B cell (primary cell): Measurements from ENCODE around the gene RNU1-2.
"Not testable (repeated sequence)": the region's sequence is repeated elsewhere in the genome, so short reads cannot be mapped to it uniquely, and the experiment has no call there.

ENCODE experiments used
- EZH2 ChIP-seq: IDR thresholded peaks from 2 replicates; pipeline ENCODE4 v1.6.1; 2012; ENCODE audit warnings: borderline replicate concordance, low read depth, mild to moderate bottlenecking, moderate library complexity, low read length; ENCODE audit not compliant: insufficient read depth, poor library complexity, severe bottlenecking
- TF ChIP-seq, protein P1 (sequence below): fragments of 200-600 bp; IDR thresholded peaks from one replicate; pipeline ENCODE4 v1.8.0; 2022; ENCODE audit warnings: antibody characterized with exemption, mild to moderate bottlenecking

DNA sequence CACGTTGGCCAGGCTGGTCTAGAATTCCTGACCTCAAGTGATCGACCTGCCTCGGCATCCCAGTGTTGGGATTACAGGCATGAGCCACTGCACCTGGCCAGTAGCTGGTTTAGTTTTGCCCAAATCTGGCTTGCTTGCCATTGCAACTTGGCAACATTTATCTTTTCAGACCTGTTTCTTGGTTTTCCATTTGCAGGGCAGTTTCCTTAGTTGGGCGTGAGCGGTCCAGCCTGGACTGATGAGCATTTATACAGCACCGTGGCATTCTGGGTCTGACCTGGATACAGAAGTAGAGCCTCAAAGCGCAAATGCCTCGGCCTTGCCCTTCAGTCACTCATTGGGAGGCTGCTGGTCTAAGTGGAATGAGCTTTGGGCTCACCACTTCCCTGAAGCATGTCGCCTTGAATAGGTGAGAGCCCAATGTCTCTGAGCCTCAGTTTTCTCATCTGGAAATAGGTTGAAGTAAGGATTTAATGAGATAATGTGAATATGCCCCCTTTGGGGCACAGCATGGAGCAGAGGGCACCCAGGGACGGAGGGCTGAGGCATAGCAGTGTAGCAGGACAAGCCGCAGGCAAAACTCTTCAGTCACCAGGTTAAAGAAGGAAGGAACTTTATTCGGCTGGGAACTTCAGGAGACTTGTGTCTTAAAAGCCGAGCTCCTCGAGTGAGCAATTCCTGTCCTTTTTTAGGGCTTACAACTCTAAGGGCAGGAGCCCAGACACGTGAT is 23.3 kb downstream of the RNU1-2 start:
- not testable (repeated sequence) for TF ChIP-seq EZH2
- TF ChIP-seq, protein P1, sequence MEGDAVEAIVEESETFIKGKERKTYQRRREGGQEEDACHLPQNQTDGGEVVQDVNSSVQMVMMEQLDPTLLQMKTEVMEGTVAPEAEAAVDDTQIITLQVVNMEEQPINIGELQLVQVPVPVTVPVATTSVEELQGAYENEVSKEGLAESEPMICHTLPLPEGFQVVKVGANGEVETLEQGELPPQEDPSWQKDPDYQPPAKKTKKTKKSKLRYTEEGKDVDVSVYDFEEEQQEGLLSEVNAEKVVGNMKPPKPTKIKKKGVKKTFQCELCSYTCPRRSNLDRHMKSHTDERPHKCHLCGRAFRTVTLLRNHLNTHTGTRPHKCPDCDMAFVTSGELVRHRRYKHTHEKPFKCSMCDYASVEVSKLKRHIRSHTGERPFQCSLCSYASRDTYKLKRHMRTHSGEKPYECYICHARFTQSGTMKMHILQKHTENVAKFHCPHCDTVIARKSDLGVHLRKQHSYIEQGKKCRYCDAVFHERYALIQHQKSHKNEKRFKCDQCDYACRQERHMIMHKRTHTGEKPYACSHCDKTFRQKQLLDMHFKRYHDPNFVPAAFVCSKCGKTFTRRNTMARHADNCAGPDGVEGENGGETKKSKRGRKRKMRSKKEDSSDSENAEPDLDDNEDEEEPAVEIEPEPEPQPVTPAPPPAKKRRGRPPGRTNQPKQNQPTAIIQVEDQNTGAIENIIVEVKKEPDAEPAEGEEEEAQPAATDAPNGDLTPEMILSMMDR, result not testable (repeated sequence)
